HAP-1 (cell line): ENCODE results near the gene AURKAIP1.

ENCODE experiments used
- DNase-seq, 2 experiments: peaks; one replicate each; pipeline ENCODE4 v3.0.0-alpha.2; 2016 to 2020; ENCODE audit warnings: low spot score in 2 of 2
- H3K27me3 ChIP-seq: fragments of 250-450 bp; sonication (Bioruptor Pico); 2 replicates; pipeline ENCODE4 v1.5.1; 2020; ENCODE audit warnings: low read depth, mild to moderate bottlenecking, moderate library complexity
- H3K36me3 ChIP-seq: fragments of 250-450 bp; sonication (Bioruptor Pico); replicated peaks from 2 replicates; pipeline ENCODE4 v1.5.1; 2020; ENCODE audit warnings: mild to moderate bottlenecking
- H3K4me1 ChIP-seq: fragments of 250-450 bp; sonication (Bioruptor Pico); 2 replicates; pipeline ENCODE4 v1.5.1; 2020; ENCODE audit warnings: mild to moderate bottlenecking
- H3K4me3 ChIP-seq: fragments of 250-450 bp; sonication (Bioruptor Pico); 2 replicates; pipeline ENCODE4 v1.5.1; 2020; ENCODE audit warnings: mild to moderate bottlenecking, moderate library complexity
- H3K9me3 ChIP-seq: fragments of 250-450 bp; sonication (Bioruptor Pico); 2 replicates; pipeline ENCODE4 v1.5.1; 2020; ENCODE audit warnings: mild to moderate bottlenecking, moderate library complexity
- in situ Hi-C: fragments of 300-500 bp; cut with MboI; formaldehyde crosslinking; loops from 3 replicates; pipeline ENCODE4 v1.14.3; 2020; ENCODE audit warnings: low sequenced_read_pairs, inconsistent platforms, mixed read lengths

AURKAIP1 gene

GRCh38 chr1:1347663-1348419, 27.2 kb downstream of the AURKAIP1 start:
- no peaks in the 10 kb centered on the region for H3K4me1 ChIP-seq
- no peaks in the 10 kb centered on the region for H3K27me3 ChIP-seq
- H3K9me3 ChIP-seq = no peaks in the 10 kb centered on the region
- no peaks in the 10 kb centered on the region; the same call in 1 of the 2 replicates for H3K36me3 ChIP-seq
- peak; percentile 37 to 72 for DNase-seq
- in situ Hi-C loops = no loop called here
- H3K4me3 ChIP-seq = peak overlapping the region; percentile 57

- Histone ChIP-seq H3K4me1 (no peaks in the 10 kb centered on the region), H3K4me3 (peak overlapping the region; percentile 57)
- in situ Hi-C loops = no loop called here
Measured at GRCh38 chr1:1347026-1347595, 27.9 kb downstream of the AURKAIP1 start.

GRCh38 chr1:1346501-1346890, 28.5 kb downstream of the AURKAIP1 start:
- Histone ChIP-seq H3K4me3 (no peak overlapping the region), H3K9me3 (no peaks in the 10 kb centered on the region), H3K27me3 (no peaks in the 10 kb centered on the region), H3K4me1 (no peaks in the 10 kb centered on the region), H3K36me3 (peaks cover 5% of the 10 kb centered on the region)
- DNase-seq = no peak
- in situ Hi-C loops = no loop called here

More at GRCh38 chr1:1347026-1347595, 27.9 kb downstream of the AURKAIP1 start:
- H3K9me3 ChIP-seq = no peaks in the 10 kb centered on the region
- H3K36me3 ChIP-seq = no peaks in the 10 kb centered on the region; the same call in none of the 2 replicates
- no peaks in the 10 kb centered on the region for H3K27me3 ChIP-seq
- no peak for DNase-seq

GRCh38 chr1:1345860-1346500, 29.0 kb downstream of the AURKAIP1 start:
- Histone ChIP-seq H3K27me3 (no peaks in the 10 kb centered on the region), H3K4me3 (no peak overlapping the region), H3K4me1 (no peaks in the 10 kb centered on the region), H3K9me3 (no peaks in the 10 kb centered on the region), H3K36me3 (peaks cover 10% of the 10 kb centered on the region)
- in situ Hi-C loops = no loop called here
- no peak for DNase-seq

GRCh38 chr1:1345384-1345783, 29.6 kb downstream of the AURKAIP1 start:
- Histone ChIP-seq H3K36me3 (peaks cover 11% of the 10 kb centered on the region), H3K27me3 (no peaks in the 10 kb centered on the region), H3K4me1 (no peaks in the 10 kb centered on the region), H3K9me3 (no peaks in the 10 kb centered on the region), H3K4me3 (no peak overlapping the region)
- no peak for DNase-seq
- in situ Hi-C loops = no loop called here

- peak in 1 of 2 experiments; percentile 62 for DNase-seq
- H3K9me3 ChIP-seq = no peaks in the 10 kb centered on the region
- H3K4me1 ChIP-seq = no peaks in the 10 kb centered on the region
- peaks cover 15% of the 10 kb centered on the region for H3K36me3 ChIP-seq
- in situ Hi-C loops = no loop called here
- no peak overlapping the region for H3K4me3 ChIP-seq
- no peaks in the 10 kb centered on the region for H3K27me3 ChIP-seq
Measured at GRCh38 chr1:1344655-1345361, 30.2 kb downstream of the AURKAIP1 start.

GRCh38 chr1:1343811-1344421, 31.1 kb downstream of the AURKAIP1 start:
- no peak for DNase-seq
- Histone ChIP-seq H3K27me3 (no peaks in the 10 kb centered on the region), H3K4me1 (no peaks in the 10 kb centered on the region), H3K9me3 (no peaks in the 10 kb centered on the region), H3K36me3 (peaks cover 18% of the 10 kb centered on the region), H3K4me3 (no peak overlapping the region)
- in situ Hi-C loops = no loop called here

GRCh38 chr1:1342584-1343115, 32.4 kb downstream of the AURKAIP1 start:
- in situ Hi-C loops = no loop called here
- Histone ChIP-seq H3K4me1 (no peaks in the 10 kb centered on the region), H3K4me3 (no peak overlapping the region), H3K27me3 (no peaks in the 10 kb centered on the region), H3K9me3 (no peaks in the 10 kb centered on the region), H3K36me3 (peaks cover 26% of the 10 kb centered on the region)
- no peak for DNase-seq

GRCh38 chr1:1342061-1342562, 32.9 kb downstream of the AURKAIP1 start:
- Histone ChIP-seq H3K4me3 (no peak overlapping the region), H3K36me3 (peaks cover 30% of the 10 kb centered on the region), H3K27me3 (no peaks in the 10 kb centered on the region), H3K4me1 (no peaks in the 10 kb centered on the region), H3K9me3 (no peaks in the 10 kb centered on the region)
- in situ Hi-C loops = no loop called here
- no peak for DNase-seq

GRCh38 chr1:1341549-1342021, 33.4 kb downstream of the AURKAIP1 start:
- in situ Hi-C loops = no loop called here
- Histone ChIP-seq H3K27me3 (no peaks in the 10 kb centered on the region), H3K9me3 (no peaks in the 10 kb centered on the region), H3K4me3 (no peak overlapping the region), H3K4me1 (no peaks in the 10 kb centered on the region), H3K36me3 (peaks cover 36% of the 10 kb centered on the region)
- DNase-seq = no peak

GRCh38 chr1:1340791-1341548, 34.0 kb downstream of the AURKAIP1 start:
- Histone ChIP-seq H3K4me3 (no peak overlapping the region), H3K36me3 (peaks cover 38% of the 10 kb centered on the region), H3K9me3 (no peaks in the 10 kb centered on the region), H3K27me3 (no peaks in the 10 kb centered on the region), H3K4me1 (no peaks in the 10 kb centered on the region)
- in situ Hi-C loops = no loop called here
- no peak for DNase-seq

- no peak overlapping the region for H3K4me3 ChIP-seq
- no peaks in the 10 kb centered on the region for H3K9me3 ChIP-seq
- H3K36me3 ChIP-seq = peaks cover 40% of the 10 kb centered on the region
- no peaks in the 10 kb centered on the region for H3K27me3 ChIP-seq
- in situ Hi-C loops = no loop called here
- no peak for DNase-seq
- no peaks in the 10 kb centered on the region for H3K4me1 ChIP-seq
Measured at GRCh38 chr1:1340185-1340584, 34.8 kb downstream of the AURKAIP1 start.
